ENCODE results near the gene CENPS.

Gene CENPS

GRCh38 chr1:10429868-10430215 is 391 bp upstream of the CENPS start:
- DNase-seq (ENCODE audit: low spot score) = no peak

GRCh38 chr1:10431070-10431730 is 967 bp downstream of the CENPS start:
- H3K27ac ChIP-seq = peak overlapping the region; percentile 84
- POLR2A ChIA-PET (ENCODE audit: low non-redundant PET) = no interaction called here
- no peak for DNase-seq (ENCODE audit: low spot score)
- CTCF ChIA-PET = interaction anchor here (0.6 to 3.5 kb wide), 4 partner anchors 8 to 63 kb away, joined by 3 to 44 read pairs (median 5); no protein-coding TSS in a partner anchor
- TF ChIP-seq CTCF (conservative IDR thresholded peaks at IDR 0.05; ENCODE audit: low read depth) = no peak

More at GRCh38 chr1:10429868-10430215, 391 bp upstream of the CENPS start:
- no peak for TF ChIP-seq CTCF (conservative IDR thresholded peaks at IDR 0.05; ENCODE audit: low read depth)
- ChIA-PET POLR2A (ENCODE audit: low non-redundant PET) (interaction anchor here (1.3 kb wide), 1 partner anchor 31 kb away, joined by 4 read pairs; the partner anchor contains the start of gene PGD), CTCF (interaction anchor here (0.6 to 3.5 kb wide), 7 partner anchors 12 to 486 kb away, joined by 3 to 44 read pairs (median 4); partner anchors contain the start of genes LZIC and NMNAT1)
- peak overlapping the region; percentile 84 for H3K27ac ChIP-seq

- H3K27ac ChIP-seq = 0 out of 2 replicates have a peak overlapping the region, but pooled peaks have one; percentile 17
- no peak for DNase-seq (ENCODE audit: low spot score)
- ChIA-PET POLR2A (ENCODE audit: low non-redundant PET) (no interaction called here), CTCF (interaction anchor here (3.5 kb wide), 1 partner anchor 61 kb away, joined by 44 read pairs; no protein-coding TSS in a partner anchor)
- no peak for TF ChIP-seq CTCF (conservative IDR thresholded peaks at IDR 0.05; ENCODE audit: low read depth)
These were observed 2.9 kb downstream of the CENPS start for GRCh38 chr1:10432910-10433700.

DNA sequence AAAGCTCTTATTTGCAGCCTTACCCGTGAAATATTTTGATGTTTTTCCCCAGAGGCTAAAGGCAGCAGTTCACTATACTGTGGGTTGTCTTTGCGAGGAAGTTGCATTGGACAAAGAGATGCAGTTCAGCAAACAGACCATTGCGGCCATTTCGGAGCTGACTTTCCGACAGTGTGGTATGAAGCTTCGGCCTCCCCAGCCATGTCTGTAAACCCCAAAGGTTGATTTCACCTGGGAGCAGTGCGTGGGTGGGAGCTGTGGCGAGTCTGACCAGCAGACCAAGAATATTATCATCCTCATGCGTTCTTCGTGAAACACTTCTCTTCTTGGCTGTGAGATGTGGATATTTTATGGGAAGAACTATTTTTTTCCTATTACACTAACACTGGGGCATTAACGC is 3.6 kb downstream of the CENPS start:
- ChIA-PET CTCF (no interaction called here), POLR2A (ENCODE audit: low non-redundant PET) (no interaction called here)
- DNase-seq (ENCODE audit: low spot score) = no peak
- TF ChIP-seq CTCF (conservative IDR thresholded peaks at IDR 0.05; ENCODE audit: low read depth) = no peak
- H3K27ac ChIP-seq = no peak overlapping the region

GRCh38 chr1:10434590-10434989 is 4.4 kb downstream of the CENPS start:
- no peak for TF ChIP-seq CTCF (conservative IDR thresholded peaks at IDR 0.05; ENCODE audit: low read depth)
- ChIA-PET POLR2A (ENCODE audit: low non-redundant PET) (interaction anchor here (0.5 to 0.6 kb wide), 2 partner anchors 370 to 1055 kb away, joined by 6 to 7 read pairs; no protein-coding TSS in a partner anchor), CTCF (no interaction called here)

GRCh38 chr1:10437052-10437451 is 6.8 kb downstream of the CENPS start:
- no peak overlapping the region for H3K27ac ChIP-seq
- CTCF ChIA-PET = interaction anchor here (0.7 kb wide), 1 partner anchor 57 kb away, joined by 4 read pairs; no protein-coding TSS in a partner anchor
- TF ChIP-seq CTCF (conservative IDR thresholded peaks at IDR 0.05; ENCODE audit: low read depth) = no peak
- DNase-seq (ENCODE audit: low spot score) = no peak
- POLR2A ChIA-PET (ENCODE audit: low non-redundant PET) = interaction anchor here (0.5 to 0.6 kb wide), 2 partner anchors 18 to 488 kb away, joined by 4 to 7 read pairs; no protein-coding TSS in a partner anchor

More at GRCh38 chr1:10434590-10434989, 4.4 kb downstream of the CENPS start:
- DNase-seq (ENCODE audit: low spot score) = no peak
- no peak overlapping the region for H3K27ac ChIP-seq

Measured in RWPE1 (cell line).